ENCODE data around the gene CGB1.
"Not testable (repeated sequence)": the region's sequence is repeated elsewhere in the genome, so short reads cannot be mapped to it uniquely, and the experiment has no call there.

DNA sequence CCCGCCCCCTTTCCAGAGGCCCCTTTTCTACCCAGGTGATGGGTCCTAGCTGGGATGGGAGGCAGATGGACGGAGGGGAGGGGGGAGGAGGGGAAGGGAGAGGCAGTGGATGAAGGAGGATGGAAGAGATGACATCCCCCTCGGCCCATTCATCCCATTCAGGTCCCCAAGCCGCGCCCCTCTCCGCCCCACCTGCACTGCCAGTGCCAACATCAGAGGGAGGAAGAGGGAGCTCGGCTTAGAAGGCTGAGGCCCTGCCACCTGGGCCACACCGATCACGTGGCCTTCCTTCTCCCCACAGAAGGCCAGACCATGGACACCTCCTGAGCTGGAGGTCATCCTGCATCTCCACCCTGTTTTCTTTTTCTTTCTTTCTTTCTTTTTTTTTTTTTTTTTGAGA, 8.0 kb downstream of the CGB1 start:
- TF ChIP-seq TAF1 (conservative IDR thresholded peaks at IDR 0.05); JUND (IDR thresholded peaks at IDR 0.05); RXRA (IDR thresholded peaks at IDR 0.05); YY1 (IDR thresholded peaks at IDR 0.05); HNF4G (IDR thresholded peaks at IDR 0.05); FOXA2 (IDR thresholded peaks at IDR 0.05); SP1 (IDR thresholded peaks at IDR 0.05): not testable (repeated sequence)
- TF ChIP-seq, protein P1, sequence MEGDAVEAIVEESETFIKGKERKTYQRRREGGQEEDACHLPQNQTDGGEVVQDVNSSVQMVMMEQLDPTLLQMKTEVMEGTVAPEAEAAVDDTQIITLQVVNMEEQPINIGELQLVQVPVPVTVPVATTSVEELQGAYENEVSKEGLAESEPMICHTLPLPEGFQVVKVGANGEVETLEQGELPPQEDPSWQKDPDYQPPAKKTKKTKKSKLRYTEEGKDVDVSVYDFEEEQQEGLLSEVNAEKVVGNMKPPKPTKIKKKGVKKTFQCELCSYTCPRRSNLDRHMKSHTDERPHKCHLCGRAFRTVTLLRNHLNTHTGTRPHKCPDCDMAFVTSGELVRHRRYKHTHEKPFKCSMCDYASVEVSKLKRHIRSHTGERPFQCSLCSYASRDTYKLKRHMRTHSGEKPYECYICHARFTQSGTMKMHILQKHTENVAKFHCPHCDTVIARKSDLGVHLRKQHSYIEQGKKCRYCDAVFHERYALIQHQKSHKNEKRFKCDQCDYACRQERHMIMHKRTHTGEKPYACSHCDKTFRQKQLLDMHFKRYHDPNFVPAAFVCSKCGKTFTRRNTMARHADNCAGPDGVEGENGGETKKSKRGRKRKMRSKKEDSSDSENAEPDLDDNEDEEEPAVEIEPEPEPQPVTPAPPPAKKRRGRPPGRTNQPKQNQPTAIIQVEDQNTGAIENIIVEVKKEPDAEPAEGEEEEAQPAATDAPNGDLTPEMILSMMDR (IDR thresholded peaks at IDR 0.05; ENCODE audit: low read depth, low read length, missing input control): not testable (repeated sequence)
- TF ChIP-seq, protein P2, sequence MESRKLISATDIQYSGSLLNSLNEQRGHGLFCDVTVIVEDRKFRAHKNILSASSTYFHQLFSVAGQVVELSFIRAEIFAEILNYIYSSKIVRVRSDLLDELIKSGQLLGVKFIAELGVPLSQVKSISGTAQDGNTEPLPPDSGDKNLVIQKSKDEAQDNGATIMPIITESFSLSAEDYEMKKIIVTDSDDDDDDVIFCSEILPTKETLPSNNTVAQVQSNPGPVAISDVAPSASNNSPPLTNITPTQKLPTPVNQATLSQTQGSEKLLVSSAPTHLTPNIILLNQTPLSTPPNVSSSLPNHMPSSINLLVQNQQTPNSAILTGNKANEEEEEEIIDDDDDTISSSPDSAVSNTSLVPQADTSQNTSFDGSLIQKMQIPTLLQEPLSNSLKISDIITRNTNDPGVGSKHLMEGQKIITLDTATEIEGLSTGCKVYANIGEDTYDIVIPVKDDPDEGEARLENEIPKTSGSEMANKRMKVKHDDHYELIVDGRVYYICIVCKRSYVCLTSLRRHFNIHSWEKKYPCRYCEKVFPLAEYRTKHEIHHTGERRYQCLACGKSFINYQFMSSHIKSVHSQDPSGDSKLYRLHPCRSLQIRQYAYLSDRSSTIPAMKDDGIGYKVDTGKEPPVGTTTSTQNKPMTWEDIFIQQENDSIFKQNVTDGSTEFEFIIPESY (IDR thresholded peaks at IDR 0.05): not testable (repeated sequence)
- TF ChIP-seq, protein P3, sequence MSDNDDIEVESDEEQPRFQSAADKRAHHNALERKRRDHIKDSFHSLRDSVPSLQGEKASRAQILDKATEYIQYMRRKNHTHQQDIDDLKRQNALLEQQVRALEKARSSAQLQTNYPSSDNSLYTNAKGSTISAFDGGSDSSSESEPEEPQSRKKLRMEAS (IDR thresholded peaks at IDR 0.05): not testable (repeated sequence)
- TF ChIP-seq, protein P4, sequence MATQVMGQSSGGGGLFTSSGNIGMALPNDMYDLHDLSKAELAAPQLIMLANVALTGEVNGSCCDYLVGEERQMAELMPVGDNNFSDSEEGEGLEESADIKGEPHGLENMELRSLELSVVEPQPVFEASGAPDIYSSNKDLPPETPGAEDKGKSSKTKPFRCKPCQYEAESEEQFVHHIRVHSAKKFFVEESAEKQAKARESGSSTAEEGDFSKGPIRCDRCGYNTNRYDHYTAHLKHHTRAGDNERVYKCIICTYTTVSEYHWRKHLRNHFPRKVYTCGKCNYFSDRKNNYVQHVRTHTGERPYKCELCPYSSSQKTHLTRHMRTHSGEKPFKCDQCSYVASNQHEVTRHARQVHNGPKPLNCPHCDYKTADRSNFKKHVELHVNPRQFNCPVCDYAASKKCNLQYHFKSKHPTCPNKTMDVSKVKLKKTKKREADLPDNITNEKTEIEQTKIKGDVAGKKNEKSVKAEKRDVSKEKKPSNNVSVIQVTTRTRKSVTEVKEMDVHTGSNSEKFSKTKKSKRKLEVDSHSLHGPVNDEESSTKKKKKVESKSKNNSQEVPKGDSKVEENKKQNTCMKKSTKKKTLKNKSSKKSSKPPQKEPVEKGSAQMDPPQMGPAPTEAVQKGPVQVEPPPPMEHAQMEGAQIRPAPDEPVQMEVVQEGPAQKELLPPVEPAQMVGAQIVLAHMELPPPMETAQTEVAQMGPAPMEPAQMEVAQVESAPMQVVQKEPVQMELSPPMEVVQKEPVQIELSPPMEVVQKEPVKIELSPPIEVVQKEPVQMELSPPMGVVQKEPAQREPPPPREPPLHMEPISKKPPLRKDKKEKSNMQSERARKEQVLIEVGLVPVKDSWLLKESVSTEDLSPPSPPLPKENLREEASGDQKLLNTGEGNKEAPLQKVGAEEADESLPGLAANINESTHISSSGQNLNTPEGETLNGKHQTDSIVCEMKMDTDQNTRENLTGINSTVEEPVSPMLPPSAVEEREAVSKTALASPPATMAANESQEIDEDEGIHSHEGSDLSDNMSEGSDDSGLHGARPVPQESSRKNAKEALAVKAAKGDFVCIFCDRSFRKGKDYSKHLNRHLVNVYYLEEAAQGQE (IDR thresholded peaks at IDR 0.05): not testable (repeated sequence)
